WTC11 (cell line): Measurements from ENCODE around the gene LCP1. TPM values are rescaled to one million over a fixed set of nuclear protein-coding genes. Genes with fewer than 3 reads are reported as not detected.

Source experiments
- ATAC-seq: fragments of 200-7000 bp; cut with Tn5 transposase; 2 replicates; pipeline ENCODE4 v1.10.0; 2021; ENCODE audit warnings: mild to moderate bottlenecking, moderate library complexity
- CTCF ChIA-PET: fragments of 300-600 bp; sonication (Branson Sonifier 250); formaldehyde crosslinking; loops from one replicate; lab custom pipeline; 2021; ENCODE audit warnings: antibody characterized with exemption; lab: Charles Lee
- POLR2A ChIA-PET: fragments of 350-600 bp; sonication (Branson Sonifier 250); formaldehyde crosslinking; loops from one replicate; lab custom pipeline; 2021; ENCODE audit warnings: antibody characterized with exemption; lab: Charles Lee
- DNase-seq: peaks from one replicate; pipeline ENCODE4 v3.0.0; 2021; ENCODE audit warnings: low spot score
- H3K27ac Mint-ChIP-seq: 2 replicates; pipeline ENCODE4 v1.8.0; 2021; ENCODE audit warnings: mixed read lengths
- H3K27me3 Mint-ChIP-seq: 2 replicates; pipeline ENCODE4 v1.8.0; 2021; ENCODE audit warnings: low read depth, mild to moderate bottlenecking, moderate library complexity, mixed read lengths
- H3K36me3 Mint-ChIP-seq: 2 replicates; pipeline ENCODE4 v1.8.0; 2021; ENCODE audit warnings: mixed read lengths
- H3K4me1 Mint-ChIP-seq: 2 replicates; pipeline ENCODE4 v1.8.0; 2022; ENCODE audit warnings: mixed read lengths
- H3K4me3 Mint-ChIP-seq: 2 replicates; pipeline ENCODE4 v1.8.0; 2021; ENCODE audit warnings: mild to moderate bottlenecking, moderate library complexity, mixed read lengths
- H3K9me3 Mint-ChIP-seq: 2 replicates; pipeline ENCODE4 v1.8.0; 2021; ENCODE audit warnings: mixed read lengths
- CBFB ChIP-seq: sonication (generic); formaldehyde crosslinking; IDR thresholded peaks from 2 replicates; pipeline ENCODE4 v1.8.1; 2022; ENCODE audit warnings: mild to moderate bottlenecking, low read depth, missing genetic modification reagents
- FOXK1 ChIP-seq: sonication (generic); formaldehyde crosslinking; IDR thresholded peaks from 2 replicates; pipeline ENCODE4 v1.8.0; 2022; ENCODE audit warnings: mild to moderate bottlenecking, moderate library complexity, missing genetic modification reagents
- HMGA2 ChIP-seq: fragments of 250-450 bp; sonication (Bioruptor Pico); IDR thresholded peaks from 2 replicates; pipeline ENCODE4 v1.4.0; 2021; ENCODE audit warnings: mild to moderate bottlenecking, moderate library complexity
- MXD4 ChIP-seq: fragments of 250-450 bp; sonication (Bioruptor Pico); IDR thresholded peaks from 2 replicates; pipeline ENCODE4 v1.8.0; 2021; ENCODE audit warnings: mild to moderate bottlenecking, moderate library complexity, borderline replicate concordance
- NFYB ChIP-seq: sonication (generic); formaldehyde crosslinking; conservative IDR thresholded peaks from 2 replicates; pipeline ENCODE4 v1.8.0; 2022; ENCODE audit warnings: low read depth, missing genetic modification reagents
- NR2C2 ChIP-seq: sonication (generic); formaldehyde crosslinking; IDR thresholded peaks from 2 replicates; pipeline ENCODE4 v1.8.0; 2022; ENCODE audit warnings: mild to moderate bottlenecking, missing genetic modification reagents
- OVOL2 ChIP-seq: fragments of 250-450 bp; sonication (Bioruptor Pico); IDR thresholded peaks from 2 replicates; pipeline ENCODE4 v1.9.0; 2021; ENCODE audit warnings: mild to moderate bottlenecking, borderline replicate concordance
- SMAD4 ChIP-seq: sonication (generic); formaldehyde crosslinking; IDR thresholded peaks from 2 replicates; pipeline ENCODE4 v1.8.0; 2022; ENCODE audit warnings: mild to moderate bottlenecking, missing genetic modification reagents
- TEAD1 ChIP-seq: sonication (generic); formaldehyde crosslinking; IDR thresholded peaks from 2 replicates; pipeline ENCODE4 v1.8.0; 2022; ENCODE audit warnings: mild to moderate bottlenecking, missing genetic modification reagents
- ZNF416 ChIP-seq: fragments of 250-450 bp; sonication (Bioruptor Pico); IDR thresholded peaks from 2 replicates; pipeline ENCODE4 v1.9.0; 2021; ENCODE audit warnings: mild to moderate bottlenecking, inconsistent platforms
- total RNA-seq: library from RNA; stranded (reverse); gene quantifications from 3 replicates; pipeline ENCODE4 v1.2.3, GENCODE V29; 2021
- TF ChIP-seq, protein P1 (sequence below): sonication (generic); formaldehyde crosslinking; IDR thresholded peaks from 2 replicates; pipeline ENCODE4 v1.8.0; 2022; ENCODE audit warnings: mild to moderate bottlenecking, missing genetic modification reagents
- TF ChIP-seq, protein P2 (sequence below): fragments of 250-450 bp; sonication (Bioruptor Pico); IDR thresholded peaks from 2 replicates; pipeline ENCODE4 v1.8.0; 2021; ENCODE audit warnings: mild to moderate bottlenecking
- TF ChIP-seq, protein P3 (sequence below): sonication (generic); formaldehyde crosslinking; IDR thresholded peaks from 2 replicates; pipeline ENCODE4 v1.8.1; 2022; ENCODE audit warnings: missing genetic modification reagents, borderline replicate concordance
- TF ChIP-seq, protein P4 (sequence below): fragments of 250-450 bp; sonication (Bioruptor Pico); IDR thresholded peaks from 2 replicates; pipeline ENCODE4 v1.9.0; 2021; ENCODE audit warnings: mild to moderate bottlenecking, borderline replicate concordance

LCP1 gene
- total RNA-seq, 1 experiment from 2014 or later = 3.2 TPM

DNA sequence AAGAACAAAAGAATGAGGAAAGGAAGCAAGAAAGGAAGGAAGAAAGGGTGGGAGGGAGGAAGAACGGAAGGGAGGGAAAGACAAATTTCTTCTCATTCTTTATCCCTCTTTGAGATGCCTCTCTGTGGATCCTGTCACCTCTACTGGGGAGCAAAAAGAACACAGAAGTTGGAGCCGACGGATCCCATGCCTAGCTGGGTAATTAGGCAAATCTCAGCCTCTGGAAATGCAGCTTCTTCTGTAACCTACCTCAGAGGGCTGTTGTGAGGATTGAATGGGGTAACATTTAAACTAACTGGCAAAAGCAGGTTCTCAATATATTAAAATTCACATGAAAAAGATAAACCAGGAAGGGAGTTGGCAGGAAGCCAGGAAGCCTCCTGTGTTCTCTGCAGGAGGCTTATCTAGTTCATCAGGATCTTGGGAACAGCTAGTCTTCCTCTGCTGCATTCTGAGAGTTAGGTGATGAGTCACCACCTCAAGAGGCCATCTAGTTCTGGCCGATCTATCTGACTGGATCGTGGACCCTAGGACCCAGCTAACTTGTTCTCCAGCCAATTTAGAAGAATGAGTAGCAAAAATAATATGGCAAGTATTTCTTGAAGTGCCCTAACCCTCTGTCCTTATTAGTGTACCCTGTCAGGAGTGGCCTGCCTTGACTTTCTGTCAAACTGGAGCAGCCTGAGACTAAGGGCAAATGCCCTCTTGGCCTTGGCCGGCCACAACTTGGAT, 61.9 kb downstream of the LCP1 start:
- no peak overlapping the region for H3K4me3 Mint-ChIP-seq

DNA sequence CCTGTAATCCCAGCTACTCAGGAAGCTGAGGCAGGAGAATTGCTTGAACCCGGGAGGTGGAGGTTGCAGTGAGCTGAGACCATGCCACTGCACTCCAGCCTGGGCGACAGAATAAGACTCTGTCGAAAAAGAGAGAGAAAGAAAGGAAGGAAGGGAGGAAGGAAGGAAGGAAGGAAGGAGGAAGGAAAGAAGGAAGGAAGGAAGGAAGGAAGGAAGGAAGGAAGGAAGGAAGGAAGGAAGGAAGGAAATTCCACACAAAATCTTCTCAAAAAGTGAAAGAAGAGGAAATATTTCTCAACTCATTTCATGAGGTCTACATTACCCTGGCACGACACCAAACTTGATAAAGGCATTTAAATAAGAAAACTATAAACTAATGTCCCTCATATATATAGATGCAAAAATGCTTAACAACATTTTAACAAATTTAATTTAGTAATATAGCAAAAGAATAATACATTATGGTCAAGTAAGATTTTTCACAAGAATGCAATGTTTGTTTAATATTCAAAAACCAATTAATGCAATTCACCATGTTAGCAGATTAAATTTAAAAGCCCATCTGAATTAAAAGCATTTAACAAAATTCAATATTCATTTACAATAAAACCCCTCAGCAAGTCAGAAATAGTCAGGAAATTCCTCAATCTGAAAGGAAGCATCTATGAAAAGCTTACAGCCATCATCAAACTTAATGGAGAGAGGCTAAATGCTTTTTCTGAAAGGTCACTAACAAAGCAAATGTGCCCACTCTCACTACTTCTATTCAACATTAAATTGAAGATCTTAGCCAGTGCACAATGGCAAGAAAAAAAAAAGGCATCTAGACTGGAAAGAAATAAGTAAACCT, 65.1 kb downstream of the LCP1 start:
- CTCF ChIA-PET = no interaction called here

More for the DNA sequence above, 61.9 kb downstream of the LCP1 start:
- no peak for DNase-seq
- 0 out of 2 replicates have a peak overlapping the region, but pooled peaks have one; percentile 47 for H3K27ac Mint-ChIP-seq
- H3K9me3 Mint-ChIP-seq = peaks cover 11% of the 10 kb centered on the region
- ChIA-PET CTCF (interaction anchor here (0.8 to 1.2 kb wide), 3 partner anchors 40 to 312 kb away, joined by 3 read pairs; no protein-coding TSS in a partner anchor), POLR2A (no interaction called here)
- H3K27me3 Mint-ChIP-seq = no peaks in the 10 kb centered on the region
- peak; percentile 79 for ATAC-seq
- H3K36me3 Mint-ChIP-seq = no peaks in the 10 kb centered on the region
- H3K4me1 Mint-ChIP-seq = peaks cover 24% of the 10 kb centered on the region
- TF ChIP-seq HMGA2 (CRISPR knock-in tag) = no peak
- TF ChIP-seq ZNF416 (CRISPR knock-in tag) = no peak
- TF ChIP-seq, protein P1, sequence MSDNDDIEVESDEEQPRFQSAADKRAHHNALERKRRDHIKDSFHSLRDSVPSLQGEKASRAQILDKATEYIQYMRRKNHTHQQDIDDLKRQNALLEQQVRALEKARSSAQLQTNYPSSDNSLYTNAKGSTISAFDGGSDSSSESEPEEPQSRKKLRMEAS (CRISPR knock-in tag) = no peak
- TF ChIP-seq, protein P2, sequence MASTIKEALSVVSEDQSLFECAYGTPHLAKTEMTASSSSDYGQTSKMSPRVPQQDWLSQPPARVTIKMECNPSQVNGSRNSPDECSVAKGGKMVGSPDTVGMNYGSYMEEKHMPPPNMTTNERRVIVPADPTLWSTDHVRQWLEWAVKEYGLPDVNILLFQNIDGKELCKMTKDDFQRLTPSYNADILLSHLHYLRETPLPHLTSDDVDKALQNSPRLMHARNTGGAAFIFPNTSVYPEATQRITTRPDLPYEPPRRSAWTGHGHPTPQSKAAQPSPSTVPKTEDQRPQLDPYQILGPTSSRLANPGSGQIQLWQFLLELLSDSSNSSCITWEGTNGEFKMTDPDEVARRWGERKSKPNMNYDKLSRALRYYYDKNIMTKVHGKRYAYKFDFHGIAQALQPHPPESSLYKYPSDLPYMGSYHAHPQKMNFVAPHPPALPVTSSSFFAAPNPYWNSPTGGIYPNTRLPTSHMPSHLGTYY (CRISPR knock-in tag) = no peak
- no peak for TF ChIP-seq CBFB (CRISPR knock-in tag)
- TF ChIP-seq OVOL2 (CRISPR knock-in tag) = no peak
- TF ChIP-seq TEAD1 (CRISPR knock-in tag) = no peak
- TF ChIP-seq MXD4 = no peak
- no peak for TF ChIP-seq SMAD4 (CRISPR knock-in tag)
- TF ChIP-seq NFYB (CRISPR knock-in tag) = no peak
- TF ChIP-seq NR2C2 = no peak
- TF ChIP-seq FOXK1 (CRISPR knock-in tag) = no peak

More for the DNA sequence above, 65.1 kb downstream of the LCP1 start:
- Mint-ChIP-seq H3K9me3 (peaks cover 11% of the 10 kb centered on the region), H3K4me1 (peaks cover 24% of the 10 kb centered on the region), H3K4me3 (no peak overlapping the region), H3K27me3 (no peaks in the 10 kb centered on the region)
- POLR2A ChIA-PET = no interaction called here
- no peak for DNase-seq
- TF ChIP-seq, protein P3, sequence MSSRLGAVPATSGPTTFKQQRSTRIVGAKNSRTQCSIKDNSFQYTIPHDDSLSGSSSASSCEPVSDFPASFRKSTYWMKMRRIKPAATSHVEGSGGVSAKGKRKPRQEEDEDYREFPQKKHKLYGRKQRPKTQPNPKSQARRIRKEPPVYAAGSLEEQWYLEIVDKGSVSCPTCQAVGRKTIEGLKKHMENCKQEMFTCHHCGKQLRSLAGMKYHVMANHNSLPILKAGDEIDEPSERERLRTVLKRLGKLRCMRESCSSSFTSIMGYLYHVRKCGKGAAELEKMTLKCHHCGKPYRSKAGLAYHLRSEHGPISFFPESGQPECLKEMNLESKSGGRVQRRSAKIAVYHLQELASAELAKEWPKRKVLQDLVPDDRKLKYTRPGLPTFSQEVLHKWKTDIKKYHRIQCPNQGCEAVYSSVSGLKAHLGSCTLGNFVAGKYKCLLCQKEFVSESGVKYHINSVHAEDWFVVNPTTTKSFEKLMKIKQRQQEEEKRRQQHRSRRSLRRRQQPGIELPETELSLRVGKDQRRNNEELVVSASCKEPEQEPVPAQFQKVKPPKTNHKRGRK = 0 out of 2 replicates have a peak, but pooled peaks have one; percentile 44
- TF ChIP-seq, protein P4, sequence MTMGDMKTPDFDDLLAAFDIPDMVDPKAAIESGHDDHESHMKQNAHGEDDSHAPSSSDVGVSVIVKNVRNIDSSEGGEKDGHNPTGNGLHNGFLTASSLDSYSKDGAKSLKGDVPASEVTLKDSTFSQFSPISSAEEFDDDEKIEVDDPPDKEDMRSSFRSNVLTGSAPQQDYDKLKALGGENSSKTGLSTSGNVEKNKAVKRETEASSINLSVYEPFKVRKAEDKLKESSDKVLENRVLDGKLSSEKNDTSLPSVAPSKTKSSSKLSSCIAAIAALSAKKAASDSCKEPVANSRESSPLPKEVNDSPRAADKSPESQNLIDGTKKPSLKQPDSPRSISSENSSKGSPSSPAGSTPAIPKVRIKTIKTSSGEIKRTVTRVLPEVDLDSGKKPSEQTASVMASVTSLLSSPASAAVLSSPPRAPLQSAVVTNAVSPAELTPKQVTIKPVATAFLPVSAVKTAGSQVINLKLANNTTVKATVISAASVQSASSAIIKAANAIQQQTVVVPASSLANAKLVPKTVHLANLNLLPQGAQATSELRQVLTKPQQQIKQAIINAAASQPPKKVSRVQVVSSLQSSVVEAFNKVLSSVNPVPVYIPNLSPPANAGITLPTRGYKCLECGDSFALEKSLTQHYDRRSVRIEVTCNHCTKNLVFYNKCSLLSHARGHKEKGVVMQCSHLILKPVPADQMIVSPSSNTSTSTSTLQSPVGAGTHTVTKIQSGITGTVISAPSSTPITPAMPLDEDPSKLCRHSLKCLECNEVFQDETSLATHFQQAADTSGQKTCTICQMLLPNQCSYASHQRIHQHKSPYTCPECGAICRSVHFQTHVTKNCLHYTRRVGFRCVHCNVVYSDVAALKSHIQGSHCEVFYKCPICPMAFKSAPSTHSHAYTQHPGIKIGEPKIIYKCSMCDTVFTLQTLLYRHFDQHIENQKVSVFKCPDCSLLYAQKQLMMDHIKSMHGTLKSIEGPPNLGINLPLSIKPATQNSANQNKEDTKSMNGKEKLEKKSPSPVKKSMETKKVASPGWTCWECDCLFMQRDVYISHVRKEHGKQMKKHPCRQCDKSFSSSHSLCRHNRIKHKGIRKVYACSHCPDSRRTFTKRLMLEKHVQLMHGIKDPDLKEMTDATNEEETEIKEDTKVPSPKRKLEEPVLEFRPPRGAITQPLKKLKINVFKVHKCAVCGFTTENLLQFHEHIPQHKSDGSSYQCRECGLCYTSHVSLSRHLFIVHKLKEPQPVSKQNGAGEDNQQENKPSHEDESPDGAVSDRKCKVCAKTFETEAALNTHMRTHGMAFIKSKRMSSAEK = no peak
- TF ChIP-seq, all 79 proteins: peak for 1
- Mint-ChIP-seq H3K27ac (no peak overlapping the region), H3K36me3 (no peaks in the 10 kb centered on the region)
- ATAC-seq = no peak
